ENCODE data around the gene CASP3. TPM values are rescaled to one million over a fixed set of nuclear protein-coding genes. Genes with fewer than 3 reads are reported as not detected.
"Not testable (repeated sequence)": the region's sequence is repeated elsewhere in the genome, so short reads cannot be mapped to it uniquely, and the experiment has no call there.

The CASP3 gene
- total RNA-seq, 2 experiments from 2014 or later, result 69.2 to 70.3 TPM

GRCh38 chr4:184643731-184644130, 5.5 kb downstream of the CASP3 start:
- ChIA-PET CTCF (no interaction called here), POLR2A (no interaction called here)

GRCh38 chr4:184641451-184641850, 7.8 kb downstream of the CASP3 start:
- ChIA-PET POLR2A (no interaction called here), CTCF (no interaction called here)

GRCh38 chr4:184641022-184641421, 8.2 kb downstream of the CASP3 start:
- ChIA-PET CTCF (no interaction called here), POLR2A (no interaction called here)

GRCh38 chr4:184636897-184637296, 12.3 kb downstream of the CASP3 start:
- CTCF ChIA-PET, result no interaction called here
- POLR2A ChIA-PET, result no interaction called here

GRCh38 chr4:184636144-184636543, 13.1 kb downstream of the CASP3 start:
- POLR2A ChIA-PET, result interaction anchor here (0.8 kb wide), 1 partner anchor 13 kb away, joined by 3 read pairs; the partner anchor contains the start of genes CASP3 and PRIMPOL
- CTCF ChIA-PET, result interaction anchor here (0.7 to 1.5 kb wide), 4 partner anchors 9 to 60 kb away, joined by 3 read pairs; no protein-coding TSS in a partner anchor

- CTCF ChIA-PET, result interaction anchor here (0.5 to 1.5 kb wide), 6 partner anchors 9 to 144 kb away, joined by 3 read pairs; no protein-coding TSS in a partner anchor
- POLR2A ChIA-PET, result interaction anchor here (0.8 kb wide), 1 partner anchor 14 kb away, joined by 3 read pairs; the partner anchor contains the start of genes CASP3 and PRIMPOL
Observed at GRCh38 chr4:184635381-184635780, 13.9 kb downstream of the CASP3 start.

GRCh38 chr4:184632842-184633241, 16.4 kb downstream of the CASP3 start:
- ChIA-PET CTCF (no interaction called here), POLR2A (no interaction called here)

GRCh38 chr4:184628103-184628502, 21.1 kb downstream of the CASP3 start:
- ChIA-PET CTCF (no interaction called here), POLR2A (no interaction called here)

GRCh38 chr4:184625783-184626596, 23.3 kb downstream of the CASP3 start:
- CTCF ChIA-PET, result interaction anchor here (0.6 to 1.0 kb wide), 2 partner anchors 9 to 65 kb away, joined by 3 read pairs; no protein-coding TSS in a partner anchor
- POLR2A ChIA-PET, result not testable (repeated sequence)

GRCh38 chr4:184624972-184625554, 24.2 kb downstream of the CASP3 start:
- CTCF ChIA-PET, result interaction anchor here (0.6 kb wide), 1 partner anchor 64 kb away, joined by 3 read pairs; no protein-coding TSS in a partner anchor
- POLR2A ChIA-PET, result no interaction called here

GRCh38 chr4:184624504-184624903, 24.7 kb downstream of the CASP3 start:
- CTCF ChIA-PET, POLR2A ChIA-PET: not testable (repeated sequence)

GRCh38 chr4:184621518-184621917, 27.7 kb downstream of the CASP3 start:
- POLR2A ChIA-PET, result no interaction called here
- CTCF ChIA-PET, result no interaction called here

GRCh38 chr4:184620212-184620867, 28.9 kb downstream of the CASP3 start:
- CTCF ChIA-PET, result no interaction called here
- POLR2A ChIA-PET, result no interaction called here

GRCh38 chr4:184617600-184618196, 31.5 kb downstream of the CASP3 start:
- CTCF ChIA-PET, result interaction anchor here (0.6 kb wide), 1 partner anchor 40 kb away, joined by 3 read pairs; no protein-coding TSS in a partner anchor
- POLR2A ChIA-PET, result no interaction called here

- ChIA-PET POLR2A (no interaction called here), CTCF (no interaction called here)
Observed at GRCh38 chr4:184616633-184617551, 32.4 kb downstream of the CASP3 start.

GRCh38 chr4:184616168-184616567, 33.1 kb downstream of the CASP3 start:
- CTCF ChIA-PET, result not testable (repeated sequence)

GRCh38 chr4:184614509-184614908, 34.7 kb downstream of the CASP3 start:
- ChIA-PET CTCF (interaction anchor here (1.6 kb wide), 1 partner anchor 21 kb away, joined by 3 read pairs; no protein-coding TSS in a partner anchor), POLR2A (no interaction called here)

More at GRCh38 chr4:184616168-184616567, 33.1 kb downstream of the CASP3 start:
- POLR2A ChIA-PET, result not testable (repeated sequence)

GRCh38 chr4:184613405-184613804, 35.8 kb downstream of the CASP3 start:
- ChIA-PET CTCF (interaction anchor here (0.5 kb wide), 1 partner anchor 57 kb away, joined by 4 read pairs; no protein-coding TSS in a partner anchor), POLR2A (no interaction called here)

- ChIA-PET POLR2A (no interaction called here), CTCF (interaction anchor here (0.6 kb wide), 1 partner anchor 626 kb away, joined by 3 read pairs; no protein-coding TSS in a partner anchor)
Observed at GRCh38 chr4:184612074-184612473, 37.2 kb downstream of the CASP3 start.
